Measurements from ENCODE around the gene UHRF2. TPM values are rescaled to one million over a fixed set of nuclear protein-coding genes. Genes with fewer than 3 reads are reported as not detected.

UHRF2 gene
- total and polyA plus RNA-seq, 8 donors: 12.8 to 30.0 (median 17.5) TPM

DNA sequence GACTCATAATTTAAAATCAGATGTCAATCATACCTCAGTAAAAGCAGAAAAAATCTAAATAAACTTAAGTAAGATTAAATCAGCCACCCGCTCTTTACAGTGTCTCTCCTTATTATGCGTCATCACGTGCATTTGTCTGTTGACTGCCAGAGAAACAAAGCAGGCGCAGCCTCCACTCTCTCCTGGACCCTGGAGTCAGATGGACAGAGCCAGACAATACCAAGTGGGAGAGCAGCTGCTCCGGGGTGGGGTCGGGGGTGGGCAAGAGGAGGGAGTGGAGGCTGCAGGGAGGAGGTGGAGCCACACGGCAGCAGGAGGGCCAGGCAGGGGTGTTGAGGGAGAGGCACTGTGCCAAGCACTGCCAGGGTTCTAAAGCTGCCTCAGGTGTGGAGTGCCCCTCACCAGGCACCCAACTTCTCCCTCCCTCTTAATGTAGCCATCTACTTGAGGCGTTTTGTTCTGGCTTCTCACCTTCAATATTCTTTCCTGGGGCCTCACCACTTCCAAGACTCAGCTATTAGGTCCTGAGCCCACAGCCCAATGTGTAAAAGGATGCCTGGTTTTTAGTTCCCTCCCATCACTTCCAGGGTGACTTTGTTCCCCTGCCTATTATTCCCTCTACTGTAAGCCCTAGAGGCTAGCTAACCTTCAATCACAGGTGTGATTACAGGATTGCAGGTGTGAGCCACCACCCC lies 136.3 kb downstream of the UHRF2 start:
- no peak for ATAC-seq
- H3K36me3 ChIP-seq: no peaks in the 10 kb centered on the region

DNA sequence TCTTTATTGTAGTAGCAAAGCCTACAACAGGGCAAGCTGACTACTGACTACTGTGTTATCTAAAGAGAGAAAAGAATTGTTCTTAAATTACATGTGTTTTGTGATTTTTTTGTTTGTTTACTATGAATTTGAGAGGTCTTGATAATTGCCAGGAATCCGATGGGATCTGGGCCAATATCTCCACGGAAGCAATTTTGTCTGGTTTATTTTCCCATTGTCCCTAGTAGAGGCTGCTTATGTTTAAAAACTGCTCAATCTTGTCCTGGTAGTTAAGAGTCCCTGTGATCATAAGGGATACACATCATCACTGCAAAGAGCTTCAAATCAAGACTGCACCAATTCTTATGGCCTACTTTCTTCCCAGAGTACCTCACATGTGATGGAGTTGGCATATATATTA lies 138.1 kb downstream of the UHRF2 start:
- H3K27me3 ChIP-seq: no peaks in the 10 kb centered on the region
- no peaks in the 10 kb centered on the region for H3K36me3 ChIP-seq
- no peaks in the 10 kb centered on the region for H3K9me3 ChIP-seq
- ATAC-seq: no peak
- WGBS, 2 donors: 57 to 62% methylated on average over 2 of the region's 2 CpGs
- DNase-seq: no peak
- intact Hi-C loops (cut with DNase I): no loop called here
- H3K27ac ChIP-seq: no peak overlapping the region
- H3K4me3 ChIP-seq: no peak overlapping the region
- TF ChIP-seq CTCF (IDR thresholded peaks at IDR 0.05): no peak
- H3K4me1 ChIP-seq: no peaks in the 10 kb centered on the region
- no peak for FAIRE-seq

More for the DNA sequence above, 136.3 kb downstream of the UHRF2 start:
- no peak for TF ChIP-seq CTCF (IDR thresholded peaks at IDR 0.05)
- no peaks in the 10 kb centered on the region for H3K27me3 ChIP-seq
- intact Hi-C loops (cut with DNase I): no loop called here
- no peaks in the 10 kb centered on the region for H3K4me1 ChIP-seq
- DNase-seq (no peak), FAIRE-seq (no peak)
- 68 to 72% methylated on average over 7 to 8 of the region's 8 CpGs for WGBS, 2 donors
- H3K27ac ChIP-seq: no peak overlapping the region
- no peaks in the 10 kb centered on the region for H3K9me3 ChIP-seq
- no peak overlapping the region for H3K4me3 ChIP-seq

- Histone ChIP-seq H3K27me3 (no peaks in the 10 kb centered on the region), H3K36me3 (no peaks in the 10 kb centered on the region), H3K9me3 (no peaks in the 10 kb centered on the region), H3K4me3 (no peak overlapping the region), H3K27ac (no peak overlapping the region), H3K4me1 (no peaks in the 10 kb centered on the region)
- DNase-seq (no peak), FAIRE-seq (no peak), ATAC-seq (no peak)
- intact Hi-C loops (cut with DNase I): no loop called here
- no peak for TF ChIP-seq CTCF (IDR thresholded peaks at IDR 0.05)
- WGBS, 2 donors: 94 to 98% methylated on average over 3 of the region's 3 CpGs
These were observed 139.0 kb downstream of the UHRF2 start for GRCh38 chr9:6552033-6552432.

GRCh38 chr9:6552498-6553121 lies 139.6 kb downstream of the UHRF2 start:
- no peak for DNase-seq
- Histone ChIP-seq H3K4me3 (no peak overlapping the region), H3K9me3 (no peaks in the 10 kb centered on the region), H3K27ac (no peak overlapping the region), H3K27me3 (no peaks in the 10 kb centered on the region), H3K4me1 (no peaks in the 10 kb centered on the region), H3K36me3 (no peaks in the 10 kb centered on the region)
- TF ChIP-seq CTCF (IDR thresholded peaks at IDR 0.05): no peak
- intact Hi-C loops (cut with DNase I): no loop called here
- no peak for ATAC-seq
- WGBS, 2 donors: 87 to 91% methylated on average over 7 of the region's 7 CpGs
- no peak for FAIRE-seq

- Histone ChIP-seq H3K36me3 (no peaks in the 10 kb centered on the region), H3K9me3 (no peaks in the 10 kb centered on the region), H3K27ac (no peak overlapping the region), H3K27me3 (no peaks in the 10 kb centered on the region), H3K4me1 (no peaks in the 10 kb centered on the region), H3K4me3 (no peak overlapping the region)
- intact Hi-C loops (cut with DNase I): no loop called here
- no peak for ATAC-seq
- no peak for DNase-seq
- TF ChIP-seq CTCF (IDR thresholded peaks at IDR 0.05): no peak
- FAIRE-seq: no peak
- 91 to 100% methylated on average over 1 of the region's 1 CpG for WGBS, 2 donors
These were observed 140.9 kb downstream of the UHRF2 start for GRCh38 chr9:6553866-6554265.
